ENCODE measurements around the gene SERP2. TPM values are rescaled to one million over a fixed set of nuclear protein-coding genes. Genes with fewer than 3 reads are reported as not detected.

SERP2 gene
- total and polyA plus RNA-seq, 2 of the 8 experiments (the other 6 are each of a cell fraction or from before 2014, with no cell fraction given): 2.0 to 2.3 TPM

- peak; percentile 86 to 94 for DNase-seq (ENCODE audit: low read depth in 1 of 2, low spot score in 2 of 2)
- Histone ChIP-seq H3K14ac (ENCODE audit: insufficient read length) (no peak overlapping the region), H3K23ac (ENCODE audit: insufficient read length) (no peak overlapping the region), H3K4ac (replicated peaks; ENCODE audit: insufficient read length, low read depth, low read length) (no peak overlapping the region), H4K5ac (ENCODE audit: insufficient read length, low read depth, low read length) (peak overlapping the region; percentile 91), H3K79me1 (ENCODE audit: low read depth, low read length) (no peaks in the 10 kb centered on the region), H2BK12ac (ENCODE audit: low read depth, low read length) (peak overlapping the region; percentile 50; the same call in 1 of the 2 replicates), H2BK20ac (ENCODE audit: low read length) (no peak overlapping the region), H3K27ac (ENCODE audit: low read depth, low read length) (peak overlapping the region; percentile 98), H3K56ac (replicated peaks; ENCODE audit: insufficient read length, low read depth, low read length) (no peak overlapping the region), H3K23me2 (ENCODE audit: low read depth, low read length) (no peaks in the 10 kb centered on the region), H3K36me3 (ENCODE audit: control insufficient read depth in 2 of 4, insufficient read depth in 4 of 4, low read length in 3 of 4) (peaks cover 6 to 24% (median 14%) of the 10 kb centered on the region in 4 experiments), H3K79me2 (ENCODE audit: control insufficient read depth in 1 of 2, insufficient read depth in 2 of 2, low read length in 2 of 2) (peaks cover 0 to 47% of the 10 kb centered on the region in 2 experiments; a peak in 2 of 4 replicates), H2AK5ac (ENCODE audit: low read depth, low read length) (no peak overlapping the region), H2BK120ac (replicated peaks; ENCODE audit: low read depth, low read length) (no peak overlapping the region), H4K8ac (ENCODE audit: extremely low read depth, insufficient read depth, low read length) (peak overlapping the region; percentile 96; the same call in 1 of the 2 replicates), H3K4me2 (ENCODE audit: insufficient read depth in 1 of 2, low read depth in 2 of 2, low read length in 2 of 2) (peak overlapping the region; percentile 74 to 80), H4K20me1 (replicated peaks in 1 of 2; ENCODE audit: control insufficient read depth in 1 of 2, insufficient read depth in 2 of 2, low read length in 2 of 2) (peaks cover 0 to 9% of the 10 kb centered on the region in 2 experiments), H3K27me3 (replicated peaks in 1 of 4; ENCODE audit: control insufficient read depth in 3 of 4, extremely low read depth in 1 of 4, insufficient read depth in 3 of 4, low read length in 3 of 4) (no peaks in the 10 kb centered on the region), H3K9ac (replicated peaks in 1 of 4; ENCODE audit: extremely low read depth in 1 of 4, low read depth in 3 of 4, low read length in 3 of 4) (peak overlapping the region; percentile 96 to 98 (median 98)), H3K4me3 (ENCODE audit: extremely low read depth in 1 of 4, insufficient read depth in 2 of 4, low read depth in 3 of 4, low read length in 4 of 4) (peak overlapping the region; percentile 83 to 97 (median 90)), H2AFZ (ENCODE audit: low read length) (no peak overlapping the region), H4K91ac (replicated peaks; ENCODE audit: insufficient read length, low read length) (no peak overlapping the region), H3K9me3 (ENCODE audit: insufficient read depth in 2 of 2, low read depth in 1 of 2, low read length in 1 of 2) (no peaks in the 10 kb centered on the region), H2BK15ac (ENCODE audit: low read length) (no peak overlapping the region), H3K4me1 (replicated peaks in 1 of 4; ENCODE audit: control insufficient read depth in 3 of 4, insufficient read depth in 4 of 4, low read length in 3 of 4) (peaks cover 0 to 8% (median 5%) of the 10 kb centered on the region in 4 experiments; a peak in 5 of 7 replicates), H2BK5ac (ENCODE audit: low read depth, low read length) (peak overlapping the region; percentile 60; the same call in 1 of the 2 replicates), H3K18ac (ENCODE audit: extremely low read depth, low read length) (peak overlapping the region; percentile 79; the same call in 1 of the 2 replicates)
- FAIRE-seq: peak; percentile 70
- 1% methylated on average over 29 of the region's 38 CpGs; no CpG with 5 or more reads in 1 of the 2 experiments for WGBS, 2 experiments (ENCODE audit: extremely low coverage in 1 of 2, insufficient coverage in 1 of 2, insufficient read length in 1 of 2, insufficient replicate concordance in 2 of 2, low coverage in 1 of 2, low lambda C conversion rate in 2 of 2, missing lambda C conversion rate in 1 of 2)
- ChIA-PET CTCF (ENCODE audit: partially characterized antibody) (interaction anchor here (0.7 to 7.5 kb wide), 28 partner anchors 10 to 529 kb away, joined by 3 to 38 read pairs (median 3); no protein-coding TSS in a partner anchor), POLR2A (ENCODE audit: partially characterized antibody) (interaction anchor here (0.6 to 10.8 kb wide), 42 partner anchors 9 to 905 kb away, joined by 3 to 125 read pairs (median 4); no protein-coding TSS in a partner anchor)
- no peak for TF ChIP-seq BCL11A (IDR thresholded peaks at IDR 0.05; ENCODE audit: low read depth in 2 of 2, low read length in 2 of 2)
- peak; percentile 98 for TF ChIP-seq TAF7 (optimal IDR thresholded peaks at IDR 0.05; ENCODE audit: borderline replicate concordance, low read depth, low read length)
- peak; percentile 55; the same call in 1 of the 2 replicates for TF ChIP-seq SP1 (IDR thresholded peaks at IDR 0.05; ENCODE audit: low read depth, low read length)
- TF ChIP-seq POLR2A (IDR thresholded peaks at IDR 0.05; ENCODE audit: control extremely low read depth in 1 of 2, low read depth in 2 of 2, low read length in 2 of 2): peak; percentile 99
- TF ChIP-seq EZH2 (IDR thresholded peaks at IDR 0.05; ENCODE audit: low read depth, low read length, severe bottlenecking): no peak
- TF ChIP-seq HDAC2 (IDR thresholded peaks at IDR 0.05; ENCODE audit: borderline replicate concordance in 1 of 2, low read depth in 2 of 2, low read length in 2 of 2): peak; percentile 66 to 74; a peak in 1 of 4 replicates
- no peak for TF ChIP-seq SRF (IDR thresholded peaks at IDR 0.05; ENCODE audit: low read depth, low read length)
- TF ChIP-seq TAF1 (IDR thresholded peaks at IDR 0.05; ENCODE audit: low read depth, low read length): peak; percentile 100
- 0 out of 2 replicates have a peak, but pooled peaks have one; percentile 39 for TF ChIP-seq MAX (IDR thresholded peaks at IDR 0.05)
Observed at GRCh38 chr13:44436589-44437337, 63.1 kb downstream of the SERP2 start.
